SK-N-SH (cell line): Measurements from ENCODE around the gene MIEN1. TPM values are rescaled to one million over a fixed set of nuclear protein-coding genes. Genes with fewer than 3 reads are reported as not detected.
A peak's percentile ranks its signal among the peaks of the same experiment; 100 is the strongest.

Experiments used
- CTCF ChIA-PET: fragments of 300-600, 350-600 bp; formaldehyde crosslinking; extraction: SDS; loops from one replicate; lab custom pipeline; 2021; lab: Yijun Ruan, JAX
- POLR2A ChIA-PET: fragments of 350-600 bp; sonication (Branson Sonifier 250); formaldehyde crosslinking; extraction: SDS; loops from one replicate; lab custom pipeline; 2020; ENCODE audit warnings: antibody characterized with exemption, inconsistent platforms; lab: Yijun Ruan, JAX
- DNase-seq: peaks from one replicate; pipeline ENCODE4 v3.0.0; 2012
- H2AFZ ChIP-seq: fragments of 200-600 bp; sonication (generic); 2 replicates; pipeline ENCODE4 v1.8.1; 2016; ENCODE audit warnings: antibody characterized with exemption, mild to moderate bottlenecking, low read depth
- H3F3A ChIP-seq: fragments of 200-600 bp; sonication (generic); replicated peaks from 2 replicates; pipeline ENCODE3; 2016; ENCODE audit warnings: antibody characterized with exemption, mild to moderate bottlenecking; ENCODE audit not compliant: insufficient read depth
- H3K27ac ChIP-seq, 2 experiments: fragments of 200-500 bp in 1 of 2; fragments of 200-600 bp in 1 of 2; sonication (Bioruptor generic) in 1 of 2; sonication (generic), shearing (Covaris generic) in 1 of 2; 2 replicates each; pipeline versions ENCODE4 v1.5.1 to v1.6.1; 2014 to 2016; ENCODE audit warnings: low read depth in 2 of 2, inconsistent platforms in 1 of 2, low read length in 1 of 2, mild to moderate bottlenecking in 1 of 2, mixed read lengths in 1 of 2
- H3K27me3 ChIP-seq: fragments of 200-600 bp; sonication (generic), shearing (Covaris generic); 2 replicates; pipeline ENCODE4 v1.6.1; 2016; ENCODE audit warnings: mixed run types; ENCODE audit not compliant: insufficient read depth
- H3K36me3 ChIP-seq, 2 experiments: fragments of 200-500 bp in 1 of 2; fragments of 200-600 bp in 1 of 2; sonication (Bioruptor generic) in 1 of 2; sonication (generic) in 1 of 2; replicated peaks in 1 of 2; 2 replicates each; pipeline versions ENCODE3 to v1.5.1; 2014 to 2016; ENCODE audit warnings: low read length in 1 of 2, mild to moderate bottlenecking in 1 of 2; ENCODE audit not compliant: insufficient read depth in 2 of 2, control insufficient read depth in 1 of 2
- H3K4me1 ChIP-seq, 2 experiments: fragments of 200-500 bp in 1 of 2; fragments of 200-600 bp in 1 of 2; sonication (Bioruptor generic) in 1 of 2; sonication (generic), shearing (Covaris generic) in 1 of 2; 2 replicates each; pipeline versions ENCODE4 v1.5.1 to v1.6.1; 2014 to 2016; ENCODE audit warnings: low read depth in 1 of 2, low read length in 1 of 2, mixed run types in 1 of 2; ENCODE audit not compliant: insufficient read depth in 2 of 2, control insufficient read depth in 1 of 2
- H3K4me2 ChIP-seq: fragments of 200-600 bp; sonication (generic), shearing (Covaris generic); 2 replicates; pipeline ENCODE4 v1.6.1; 2017; ENCODE audit warnings: mixed run types
- H3K4me3 ChIP-seq, 2 experiments: fragments of 200-500 bp in 1 of 2; fragments of 200-600 bp in 1 of 2; sonication (Bioruptor generic) in 1 of 2; sonication (generic), shearing (Covaris generic) in 1 of 2; 2 replicates each; pipeline versions ENCODE4 v1.5.1 to v1.8.1; 2014 to 2016; ENCODE audit warnings: low read depth in 2 of 2, inconsistent platforms in 1 of 2, low read length in 1 of 2, mild to moderate bottlenecking in 1 of 2, mixed read lengths in 1 of 2, moderate library complexity in 1 of 2
- H3K79me2 ChIP-seq: fragments of 200-600 bp; sonication (generic); 2 replicates; pipeline ENCODE4 v1.8.1; 2017; ENCODE audit warnings: mild to moderate bottlenecking; ENCODE audit not compliant: insufficient read depth
- H3K9ac ChIP-seq: fragments of 200-600 bp; sonication (generic); 2 replicates; pipeline ENCODE4 v1.6.1; 2017; ENCODE audit warnings: mixed run types
- H3K9me2 ChIP-seq: fragments of 200-600 bp; sonication (generic); 2 replicates; pipeline ENCODE4 v1.6.1; 2017; ENCODE audit warnings: mixed run types
- H3K9me3 ChIP-seq: fragments of 200-600 bp; sonication (generic); 2 replicates; pipeline ENCODE4 v1.6.1; 2017; ENCODE audit warnings: mixed run types, mild to moderate bottlenecking, moderate library complexity
- H4K20me1 ChIP-seq: fragments of 200-600 bp; sonication (generic); 2 replicates; pipeline ENCODE4 v1.6.1; 2017; ENCODE audit warnings: mild to moderate bottlenecking, mixed run types; ENCODE audit not compliant: insufficient read depth
- EZH2phosphoT487 ChIP-seq: fragments of 200-600 bp; sonication (generic); IDR thresholded peaks from 2 replicates; pipeline ENCODE4 v1.6.1; 2017; ENCODE audit warnings: low read depth, mixed run types, mild to moderate bottlenecking, antibody characterized with exemption, moderate library complexity, borderline replicate concordance
- FOXM1 ChIP-seq: IDR thresholded peaks from 2 replicates; pipeline ENCODE4 v1.4.0; 2012; ENCODE audit warnings: low read depth, mild to moderate bottlenecking
- GABPA ChIP-seq: IDR thresholded peaks from 2 replicates; pipeline ENCODE4 v1.4.0; 2012; ENCODE audit warnings: low read depth, mild to moderate bottlenecking
- MEF2A ChIP-seq: IDR thresholded peaks from 2 replicates; pipeline ENCODE4 v1.4.0; 2012; ENCODE audit warnings: low read depth, borderline replicate concordance
- MXI1 ChIP-seq: IDR thresholded peaks from 2 replicates; pipeline ENCODE4 v1.6.1; 2012; ENCODE audit warnings: mild to moderate bottlenecking, low read depth, low read length, improper control_type of control experiment
- NRF1 ChIP-seq: IDR thresholded peaks from 2 replicates; pipeline ENCODE4 v1.6.1; 2012; ENCODE audit warnings: low read depth, mild to moderate bottlenecking, low read length
- POLR2AphosphoS5 ChIP-seq: IDR thresholded peaks from 2 replicates; pipeline ENCODE4 v1.6.1; 2012; ENCODE audit warnings: low read depth, low read length
- RAD21 ChIP-seq: IDR thresholded peaks from 2 replicates; pipeline ENCODE4 v1.6.1; 2012; ENCODE audit warnings: mild to moderate bottlenecking, low read length
- RFX5 ChIP-seq: IDR thresholded peaks from 2 replicates; pipeline ENCODE4 v1.6.1; 2012; ENCODE audit warnings: mild to moderate bottlenecking, improper control_type of control experiment, low read length
- SIN3A ChIP-seq: IDR thresholded peaks from 2 replicates; pipeline ENCODE4 v1.6.1; 2012; ENCODE audit warnings: low read depth, mild to moderate bottlenecking, low read length, moderate library complexity, borderline replicate concordance
- SMC3 ChIP-seq: IDR thresholded peaks from 2 replicates; pipeline ENCODE4 v1.6.1; 2012; ENCODE audit warnings: low read depth, low read length, improper control_type of control experiment
- TAF1 ChIP-seq: IDR thresholded peaks from 2 replicates; pipeline ENCODE4 v1.6.1; 2012; ENCODE audit warnings: low read depth, mild to moderate bottlenecking, low read length, moderate library complexity, borderline replicate concordance
- TCF12 ChIP-seq: IDR thresholded peaks from 2 replicates; pipeline ENCODE4 v1.4.0; 2012
- TEAD4 ChIP-seq: IDR thresholded peaks from 2 replicates; pipeline ENCODE4 v1.4.0; 2012; ENCODE audit warnings: mild to moderate bottlenecking, borderline replicate concordance; ENCODE audit not compliant: insufficient read depth
- YY1 ChIP-seq: IDR thresholded peaks from 2 replicates; pipeline ENCODE4 v1.4.0; 2012; ENCODE audit warnings: low read depth, mild to moderate bottlenecking
- WGBS: methylation state at CpG from one replicate; pipeline ENCODE4 v1.1.6; 2017; ENCODE audit warnings: low lambda C conversion rate; 5-methylcytosine and 5-hydroxymethylcytosine counted together
- polyA plus RNA-seq, 3 experiments: library from polyadenylated mRNA; depleted of rRNA; stranded (reverse); fragments of >200 nt; gene quantifications; 2 replicates each; pipeline ENCODE4 v1.2.3, GENCODE V29; 2012
- TF ChIP-seq, protein P1 (sequence below): fragments of 150-350 bp; IDR thresholded peaks from 2 replicates; pipeline ENCODE4 v1.6.1; 2016; ENCODE audit warnings: mild to moderate bottlenecking, low read depth, low read length
- TF ChIP-seq, protein P2 (sequence below): IDR thresholded peaks from 2 replicates; pipeline ENCODE4 v1.6.1; 2012; ENCODE audit warnings: mild to moderate bottlenecking, low read depth, low read length, moderate library complexity
- TF ChIP-seq, protein P3 (sequence below): IDR thresholded peaks from 2 replicates; pipeline ENCODE4 v1.4.0; 2012; ENCODE audit warnings: low read depth, borderline replicate concordance
- TF ChIP-seq, protein P4 (sequence below): fragments of 150-350 bp; IDR thresholded peaks from 2 replicates; pipeline ENCODE4 v1.6.1; 2017; ENCODE audit warnings: antibody characterized with exemption, low read length, low read depth, borderline replicate concordance
- TF ChIP-seq, protein P5 (sequence below): IDR thresholded peaks from 2 replicates; pipeline ENCODE4 v1.4.0; 2012; ENCODE audit warnings: low read depth, borderline replicate concordance

The MIEN1 gene
- polyA plus RNA-seq, 1 of the 3 experiments (the other 2 are of a cell fraction) = 100 TPM

DNA sequence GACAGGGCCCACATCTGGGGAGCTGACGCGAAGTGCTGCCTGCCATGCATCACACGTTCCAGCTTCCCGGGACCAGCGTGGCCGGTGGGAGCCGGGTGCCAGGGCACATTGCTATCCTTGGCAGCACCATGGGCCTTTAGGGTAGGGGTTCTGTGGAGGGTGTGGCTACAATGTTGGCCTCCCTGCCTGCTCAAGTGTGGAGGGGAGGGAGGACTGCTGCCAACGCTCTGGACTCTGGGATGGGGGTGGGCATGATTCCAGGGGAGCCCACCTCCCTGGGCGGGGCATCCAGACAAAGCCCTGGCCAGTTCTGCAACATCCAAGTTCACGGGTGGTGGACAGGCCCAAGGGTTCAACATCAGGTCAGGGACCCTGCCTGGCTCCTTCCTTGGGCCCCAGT lies 21.3 kb upstream of the MIEN1 start:
- Histone ChIP-seq H3K27ac (no peak overlapping the region), H3K36me3 (no peaks in the 10 kb centered on the region), H2AFZ (no peak overlapping the region), H3K79me2 (no peaks in the 10 kb centered on the region), H3K27me3 (no peaks in the 10 kb centered on the region), H3K9ac (no peak overlapping the region), H3K4me2 (no peak overlapping the region), H3K9me2 (no peaks in the 10 kb centered on the region), H3K9me3 (no peaks in the 10 kb centered on the region), H3K4me1 (peaks cover 0 to 12% of the 10 kb centered on the region in 2 experiments; a peak in 1 of 4 replicates), H3F3A (peaks cover 5% of the 10 kb centered on the region), H3K4me3 (no peak overlapping the region), H4K20me1 (no peaks in the 10 kb centered on the region)
- WGBS = 86% methylated on average over 8 of the region's 10 CpGs
- POLR2A ChIA-PET = interaction anchor here (1.8 kb wide), 1 partner anchor 130 kb away, joined by 5 read pairs; no protein-coding TSS in a partner anchor
- CTCF ChIA-PET = interaction anchor here (1.0 to 4.1 kb wide), 4 partner anchors 13 to 130 kb away, joined by 4 to 28 read pairs (median 10); partner anchors contain the start of gene MIEN1
- TF ChIP-seq, protein P1, sequence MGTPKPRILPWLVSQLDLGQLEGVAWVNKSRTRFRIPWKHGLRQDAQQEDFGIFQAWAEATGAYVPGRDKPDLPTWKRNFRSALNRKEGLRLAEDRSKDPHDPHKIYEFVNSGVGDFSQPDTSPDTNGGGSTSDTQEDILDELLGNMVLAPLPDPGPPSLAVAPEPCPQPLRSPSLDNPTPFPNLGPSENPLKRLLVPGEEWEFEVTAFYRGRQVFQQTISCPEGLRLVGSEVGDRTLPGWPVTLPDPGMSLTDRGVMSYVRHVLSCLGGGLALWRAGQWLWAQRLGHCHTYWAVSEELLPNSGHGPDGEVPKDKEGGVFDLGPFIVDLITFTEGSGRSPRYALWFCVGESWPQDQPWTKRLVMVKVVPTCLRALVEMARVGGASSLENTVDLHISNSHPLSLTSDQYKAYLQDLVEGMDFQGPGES = no peak
- TF ChIP-seq TAF1 (no peak), MEF2A (no peak), GABPA (no peak), POLR2AphosphoS5 (no peak), NRF1 (no peak), EZH2phosphoT487 (no peak), SMC3 (no peak), YY1 (no peak), MXI1 (no peak), RFX5 (no peak), TEAD4 (no peak), SIN3A (no peak), FOXM1 (no peak), RAD21 (no peak), TCF12 (no peak)
- TF ChIP-seq, protein P2, sequence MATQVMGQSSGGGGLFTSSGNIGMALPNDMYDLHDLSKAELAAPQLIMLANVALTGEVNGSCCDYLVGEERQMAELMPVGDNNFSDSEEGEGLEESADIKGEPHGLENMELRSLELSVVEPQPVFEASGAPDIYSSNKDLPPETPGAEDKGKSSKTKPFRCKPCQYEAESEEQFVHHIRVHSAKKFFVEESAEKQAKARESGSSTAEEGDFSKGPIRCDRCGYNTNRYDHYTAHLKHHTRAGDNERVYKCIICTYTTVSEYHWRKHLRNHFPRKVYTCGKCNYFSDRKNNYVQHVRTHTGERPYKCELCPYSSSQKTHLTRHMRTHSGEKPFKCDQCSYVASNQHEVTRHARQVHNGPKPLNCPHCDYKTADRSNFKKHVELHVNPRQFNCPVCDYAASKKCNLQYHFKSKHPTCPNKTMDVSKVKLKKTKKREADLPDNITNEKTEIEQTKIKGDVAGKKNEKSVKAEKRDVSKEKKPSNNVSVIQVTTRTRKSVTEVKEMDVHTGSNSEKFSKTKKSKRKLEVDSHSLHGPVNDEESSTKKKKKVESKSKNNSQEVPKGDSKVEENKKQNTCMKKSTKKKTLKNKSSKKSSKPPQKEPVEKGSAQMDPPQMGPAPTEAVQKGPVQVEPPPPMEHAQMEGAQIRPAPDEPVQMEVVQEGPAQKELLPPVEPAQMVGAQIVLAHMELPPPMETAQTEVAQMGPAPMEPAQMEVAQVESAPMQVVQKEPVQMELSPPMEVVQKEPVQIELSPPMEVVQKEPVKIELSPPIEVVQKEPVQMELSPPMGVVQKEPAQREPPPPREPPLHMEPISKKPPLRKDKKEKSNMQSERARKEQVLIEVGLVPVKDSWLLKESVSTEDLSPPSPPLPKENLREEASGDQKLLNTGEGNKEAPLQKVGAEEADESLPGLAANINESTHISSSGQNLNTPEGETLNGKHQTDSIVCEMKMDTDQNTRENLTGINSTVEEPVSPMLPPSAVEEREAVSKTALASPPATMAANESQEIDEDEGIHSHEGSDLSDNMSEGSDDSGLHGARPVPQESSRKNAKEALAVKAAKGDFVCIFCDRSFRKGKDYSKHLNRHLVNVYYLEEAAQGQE = no peak
- TF ChIP-seq, protein P3, sequence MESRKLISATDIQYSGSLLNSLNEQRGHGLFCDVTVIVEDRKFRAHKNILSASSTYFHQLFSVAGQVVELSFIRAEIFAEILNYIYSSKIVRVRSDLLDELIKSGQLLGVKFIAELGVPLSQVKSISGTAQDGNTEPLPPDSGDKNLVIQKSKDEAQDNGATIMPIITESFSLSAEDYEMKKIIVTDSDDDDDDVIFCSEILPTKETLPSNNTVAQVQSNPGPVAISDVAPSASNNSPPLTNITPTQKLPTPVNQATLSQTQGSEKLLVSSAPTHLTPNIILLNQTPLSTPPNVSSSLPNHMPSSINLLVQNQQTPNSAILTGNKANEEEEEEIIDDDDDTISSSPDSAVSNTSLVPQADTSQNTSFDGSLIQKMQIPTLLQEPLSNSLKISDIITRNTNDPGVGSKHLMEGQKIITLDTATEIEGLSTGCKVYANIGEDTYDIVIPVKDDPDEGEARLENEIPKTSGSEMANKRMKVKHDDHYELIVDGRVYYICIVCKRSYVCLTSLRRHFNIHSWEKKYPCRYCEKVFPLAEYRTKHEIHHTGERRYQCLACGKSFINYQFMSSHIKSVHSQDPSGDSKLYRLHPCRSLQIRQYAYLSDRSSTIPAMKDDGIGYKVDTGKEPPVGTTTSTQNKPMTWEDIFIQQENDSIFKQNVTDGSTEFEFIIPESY = no peak
- TF ChIP-seq, protein P4, sequence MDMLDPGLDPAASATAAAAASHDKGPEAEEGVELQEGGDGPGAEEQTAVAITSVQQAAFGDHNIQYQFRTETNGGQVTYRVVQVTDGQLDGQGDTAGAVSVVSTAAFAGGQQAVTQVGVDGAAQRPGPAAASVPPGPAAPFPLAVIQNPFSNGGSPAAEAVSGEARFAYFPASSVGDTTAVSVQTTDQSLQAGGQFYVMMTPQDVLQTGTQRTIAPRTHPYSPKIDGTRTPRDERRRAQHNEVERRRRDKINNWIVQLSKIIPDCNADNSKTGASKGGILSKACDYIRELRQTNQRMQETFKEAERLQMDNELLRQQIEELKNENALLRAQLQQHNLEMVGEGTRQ = no peak
- TF ChIP-seq, protein P5, sequence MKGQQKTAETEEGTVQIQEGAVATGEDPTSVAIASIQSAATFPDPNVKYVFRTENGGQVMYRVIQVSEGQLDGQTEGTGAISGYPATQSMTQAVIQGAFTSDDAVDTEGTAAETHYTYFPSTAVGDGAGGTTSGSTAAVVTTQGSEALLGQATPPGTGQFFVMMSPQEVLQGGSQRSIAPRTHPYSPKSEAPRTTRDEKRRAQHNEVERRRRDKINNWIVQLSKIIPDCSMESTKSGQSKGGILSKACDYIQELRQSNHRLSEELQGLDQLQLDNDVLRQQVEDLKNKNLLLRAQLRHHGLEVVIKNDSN = no peak
- DNase-seq = peak; percentile 31
